ENCODE results near the gene UBE2H. TPM values are rescaled to one million over a fixed set of nuclear protein-coding genes. Genes with fewer than 3 reads are reported as not detected.
A peak's percentile ranks its signal among the peaks of the same experiment; 100 is the strongest.
"Not testable (repeated sequence)": the region's sequence is repeated elsewhere in the genome, so short reads cannot be mapped to it uniquely, and the experiment has no call there.

Gene UBE2H
- total and polyA plus RNA-seq, 5 experiments from 2014 or later = 36.4 to 61.4 (median 46.7) TPM

DNA sequence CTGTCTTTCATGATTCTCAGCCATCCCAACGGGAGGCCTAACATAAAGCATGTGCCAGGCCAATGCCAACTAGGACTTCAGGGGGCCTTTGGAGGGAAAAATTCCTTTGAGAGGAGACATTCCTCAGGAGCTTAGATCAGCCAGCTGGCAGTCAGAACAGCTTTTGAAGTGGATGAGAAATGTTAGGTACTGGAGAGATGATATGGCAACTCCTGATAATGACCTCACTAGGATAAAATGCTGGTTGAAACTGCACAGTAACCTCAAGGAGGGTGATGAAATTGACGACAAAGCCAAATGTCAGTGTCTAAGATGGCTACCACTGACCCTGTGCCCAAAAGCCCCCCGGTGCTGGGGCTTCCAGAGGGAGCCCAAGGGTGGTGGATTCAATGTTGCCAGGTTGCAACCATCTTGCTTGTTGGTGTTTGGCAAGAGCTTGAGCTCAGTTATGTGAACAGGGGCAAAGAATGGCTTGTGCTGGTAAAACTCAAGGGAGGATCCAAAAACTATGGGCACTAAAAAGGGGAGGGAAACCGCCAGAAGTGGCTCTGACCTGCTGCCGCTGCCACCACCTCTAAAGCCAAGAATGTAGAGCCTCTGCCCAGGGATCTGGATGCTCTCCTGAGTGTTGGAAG is 121.2 kb downstream of the UBE2H start:
- peak overlapping the region in 3 of 10 donors; percentile 18 to 63 (median 23) for H3K27ac Mint-ChIP-seq
- DNase-seq (no peak), ATAC-seq (no peak)
- POLR2A ChIA-PET = no interaction called here
- H3K4me3 Mint-ChIP-seq = no peak overlapping the region
- peaks cover 9 to 17% (median 11%) of the 10 kb centered on the region in 4 donors for H3K4me1 Mint-ChIP-seq
- H3K36me3 Mint-ChIP-seq = peaks cover 0 to 34% (median 2%) of the 10 kb centered on the region in 3 donors
- no peaks in the 10 kb centered on the region for H3K9me3 Mint-ChIP-seq
- no peaks in the 10 kb centered on the region for H3K27me3 Mint-ChIP-seq

- H3K27me3 Mint-ChIP-seq = no peaks in the 10 kb centered on the region
- peaks cover 0 to 30% (median 2%) of the 10 kb centered on the region in 3 donors for H3K36me3 Mint-ChIP-seq
- no peaks in the 10 kb centered on the region for H3K9me3 Mint-ChIP-seq
- H3K4me3 Mint-ChIP-seq = no peak overlapping the region
- peak overlapping the region in 5 of 10 donors; percentile 8 to 74 (median 30) for H3K27ac Mint-ChIP-seq
- H3K4me1 Mint-ChIP-seq = peaks cover 9 to 17% (median 11%) of the 10 kb centered on the region in 4 donors
- ATAC-seq (no peak), DNase-seq (no peak)
- POLR2A ChIA-PET = no interaction called here
Measured at GRCh38 chr7:129830949-129831348, 121.8 kb downstream of the UBE2H start.

GRCh38 chr7:129829737-129830631 is 122.8 kb downstream of the UBE2H start:
- ATAC-seq (peak in 1 of 2 donors; percentile 42), DNase-seq (peak; percentile 24 to 76 (median 48))
- POLR2A ChIA-PET = no interaction called here
- H3K9me3 Mint-ChIP-seq = no peaks in the 10 kb centered on the region
- H3K27ac Mint-ChIP-seq = peak overlapping the region in 8 of 10 donors; percentile 18 to 79 (median 40)
- H3K4me3 Mint-ChIP-seq = peak overlapping the region in 7 of 10 donors; percentile 30 to 67 (median 59)
- peaks cover 0 to 24% (median 2%) of the 10 kb centered on the region in 3 donors for H3K36me3 Mint-ChIP-seq
- H3K27me3 Mint-ChIP-seq = no peaks in the 10 kb centered on the region
- peaks cover 13 to 22% (median 17%) of the 10 kb centered on the region in 4 donors for H3K4me1 Mint-ChIP-seq

DNA sequence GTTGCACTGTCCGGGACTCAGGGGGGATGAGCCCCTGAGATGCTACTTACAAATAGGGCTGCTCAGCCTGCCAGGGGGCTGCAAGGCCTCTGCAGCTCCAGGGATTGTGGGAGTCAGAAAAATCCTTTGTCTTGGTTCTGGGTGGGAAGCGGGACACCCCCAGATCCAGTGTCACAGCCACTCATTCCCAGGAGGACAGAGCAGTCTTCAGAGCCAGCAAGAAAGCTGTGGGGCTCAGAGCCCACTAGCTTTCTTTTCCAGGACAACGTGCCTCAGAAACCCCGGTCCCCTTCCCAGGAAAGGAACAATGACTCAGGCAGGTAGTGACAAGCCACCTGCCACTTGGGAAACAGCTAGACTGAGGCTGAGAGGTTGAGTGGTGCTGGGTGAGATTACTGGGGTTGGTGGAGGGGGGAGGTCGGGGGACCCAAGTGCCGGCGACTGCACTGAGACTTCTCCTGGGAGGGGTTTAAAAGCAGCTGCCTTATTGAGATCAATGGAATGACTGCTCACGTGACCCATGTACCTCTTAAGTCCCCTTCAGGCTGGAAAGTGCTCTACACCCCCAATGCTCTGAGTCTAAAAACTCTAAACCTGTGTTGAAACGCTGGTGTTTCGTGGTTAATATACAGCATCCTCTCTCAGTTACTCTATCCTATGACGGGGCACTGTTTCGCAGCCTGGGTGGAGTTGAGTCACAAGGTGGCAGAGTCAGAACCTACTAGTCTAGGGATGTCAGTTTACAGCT is 123.6 kb downstream of the UBE2H start:
- Mint-ChIP-seq H3K4me1 (peaks cover 16 to 25% (median 23%) of the 10 kb centered on the region in 4 donors), H3K9me3 (no peaks in the 10 kb centered on the region), H3K27ac (peak overlapping the region in 3 of 10 donors; percentile 27 to 46 (median 39)), H3K36me3 (peaks cover 0 to 17% (median 0%) of the 10 kb centered on the region in 3 donors), H3K27me3 (no peaks in the 10 kb centered on the region), H3K4me3 (peak overlapping the region in 3 of 10 donors; percentile 4 to 38 (median 32))
- DNase-seq (peak in 1 of 10 donors; percentile 4), ATAC-seq (peak in 1 of 2 donors; percentile 28)
- POLR2A ChIA-PET = interaction anchor here (0.7 kb wide), 1 partner anchor 8 kb away, joined by 4 read pairs; no protein-coding TSS in a partner anchor

DNA sequence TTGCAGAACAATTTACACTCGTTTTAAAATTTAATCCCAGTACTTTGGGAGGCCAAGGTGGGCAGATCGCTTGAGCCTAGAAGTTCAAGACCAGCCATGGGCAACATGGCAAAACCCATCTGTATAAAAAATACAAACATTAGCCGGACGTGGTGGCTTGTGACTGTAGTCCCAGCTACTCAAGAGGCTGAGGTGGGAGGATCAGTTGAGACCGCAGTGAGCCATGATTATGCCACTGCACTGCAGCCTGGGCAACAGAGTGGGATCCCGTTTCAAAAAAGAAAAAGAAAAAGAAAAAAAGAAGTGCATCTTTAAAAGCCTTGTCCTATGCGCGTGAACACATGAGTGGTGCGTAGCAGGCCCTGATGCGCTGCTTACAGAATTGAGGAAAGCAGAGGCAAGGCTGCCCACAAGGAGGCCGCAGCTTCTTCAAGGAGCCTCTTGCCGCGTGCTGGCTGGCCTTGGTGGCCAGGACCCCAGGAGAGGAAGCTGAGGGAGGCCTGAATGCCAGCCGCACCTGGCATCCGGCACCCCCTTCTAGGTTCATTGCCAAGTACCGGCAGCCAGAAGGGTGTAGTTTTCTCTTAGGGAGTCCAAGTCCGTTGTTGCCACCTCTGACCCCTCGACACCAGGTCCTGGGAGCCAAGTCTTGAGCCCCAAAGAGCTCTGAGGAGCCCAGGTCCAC is 124.5 kb downstream of the UBE2H start:
- peak overlapping the region in 2 of 10 donors; percentile 19 to 64 for H3K27ac Mint-ChIP-seq
- H3K9me3 Mint-ChIP-seq = no peaks in the 10 kb centered on the region
- POLR2A ChIA-PET = interaction anchor here (0.7 kb wide), 1 partner anchor 9 kb away, joined by 4 read pairs; no protein-coding TSS in a partner anchor
- peaks cover 0 to 7% (median 0%) of the 10 kb centered on the region in 3 donors for H3K36me3 Mint-ChIP-seq
- ATAC-seq = no peak
- no peaks in the 10 kb centered on the region for H3K27me3 Mint-ChIP-seq
- peaks cover 16 to 25% (median 23%) of the 10 kb centered on the region in 4 donors for H3K4me1 Mint-ChIP-seq
- H3K4me3 Mint-ChIP-seq = no peak overlapping the region
- DNase-seq = no peak

DNA sequence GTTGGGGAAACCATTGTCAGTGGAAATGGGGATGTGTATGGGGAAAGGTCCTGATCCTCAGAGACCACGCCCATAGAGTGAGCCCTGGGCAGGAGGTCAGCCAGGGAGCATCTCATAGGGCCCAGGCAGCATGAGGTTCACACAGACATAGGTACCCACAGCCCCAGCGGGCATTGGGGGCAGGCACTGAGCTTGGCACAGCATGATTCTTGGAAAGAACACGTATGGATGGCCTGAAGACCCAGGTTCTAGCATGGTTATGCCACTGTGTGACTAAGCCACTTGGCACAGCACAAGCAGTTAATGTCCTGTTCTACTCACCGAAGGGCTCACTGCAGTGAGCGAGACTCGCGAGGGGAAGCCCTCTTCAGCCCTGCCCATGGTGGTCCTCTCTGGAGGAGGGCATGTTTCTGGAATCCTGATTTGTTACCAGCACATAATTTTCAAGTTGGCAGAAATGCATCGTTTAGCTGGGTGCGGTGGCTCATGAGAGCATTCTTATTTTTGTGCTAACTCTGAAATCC is 125.2 kb downstream of the UBE2H start:
- peak overlapping the region in 4 of 10 donors; percentile 36 to 57 (median 52) for H3K4me3 Mint-ChIP-seq
- no peaks in the 10 kb centered on the region for H3K27me3 Mint-ChIP-seq
- peaks cover 0 to 6% (median 0%) of the 10 kb centered on the region in 3 donors for H3K36me3 Mint-ChIP-seq
- peak overlapping the region in 1 of 10 donors; percentile 64 for H3K27ac Mint-ChIP-seq
- no peak for DNase-seq
- H3K9me3 Mint-ChIP-seq = no peaks in the 10 kb centered on the region
- peaks cover 16 to 25% (median 23%) of the 10 kb centered on the region in 4 donors for H3K4me1 Mint-ChIP-seq
- no peak for ATAC-seq
- POLR2A ChIA-PET = no interaction called here

DNA sequence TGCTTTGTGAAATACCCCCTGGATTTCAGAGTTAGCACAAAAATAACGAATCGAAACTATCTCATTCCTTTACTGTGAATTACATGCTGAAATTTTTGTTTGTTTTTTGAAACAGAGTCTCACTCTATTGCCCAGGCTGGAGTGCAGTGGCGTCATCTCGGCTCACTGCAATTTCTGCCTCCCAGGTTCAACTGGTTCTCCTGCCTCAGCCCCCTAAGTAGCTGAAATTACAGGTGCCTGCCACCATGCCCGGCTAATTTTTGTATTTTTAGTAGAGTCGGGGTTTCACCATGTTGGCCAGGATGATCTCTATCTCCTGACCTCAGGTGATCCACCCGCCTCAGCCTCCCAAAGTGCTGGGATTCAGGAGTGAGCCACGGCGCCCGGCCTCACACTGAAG is 125.9 kb downstream of the UBE2H start:
- not testable (repeated sequence) for DNase-seq, ATAC-seq, H3K27me3 Mint-ChIP-seq, H3K9me3 Mint-ChIP-seq, H3K36me3 Mint-ChIP-seq
- Mint-ChIP-seq H3K4me1 (peaks cover 14 to 25% (median 23%) of the 10 kb centered on the region in 4 donors), H3K27ac (peak overlapping the region in 1 of 10 donors; percentile 64), H3K4me3 (peak overlapping the region in 8 of 10 donors; percentile 19 to 92 (median 40))
- POLR2A ChIA-PET = interaction anchor here (0.7 kb wide), 1 partner anchor 17 kb away, joined by 3 read pairs; no protein-coding TSS in a partner anchor

DNA sequence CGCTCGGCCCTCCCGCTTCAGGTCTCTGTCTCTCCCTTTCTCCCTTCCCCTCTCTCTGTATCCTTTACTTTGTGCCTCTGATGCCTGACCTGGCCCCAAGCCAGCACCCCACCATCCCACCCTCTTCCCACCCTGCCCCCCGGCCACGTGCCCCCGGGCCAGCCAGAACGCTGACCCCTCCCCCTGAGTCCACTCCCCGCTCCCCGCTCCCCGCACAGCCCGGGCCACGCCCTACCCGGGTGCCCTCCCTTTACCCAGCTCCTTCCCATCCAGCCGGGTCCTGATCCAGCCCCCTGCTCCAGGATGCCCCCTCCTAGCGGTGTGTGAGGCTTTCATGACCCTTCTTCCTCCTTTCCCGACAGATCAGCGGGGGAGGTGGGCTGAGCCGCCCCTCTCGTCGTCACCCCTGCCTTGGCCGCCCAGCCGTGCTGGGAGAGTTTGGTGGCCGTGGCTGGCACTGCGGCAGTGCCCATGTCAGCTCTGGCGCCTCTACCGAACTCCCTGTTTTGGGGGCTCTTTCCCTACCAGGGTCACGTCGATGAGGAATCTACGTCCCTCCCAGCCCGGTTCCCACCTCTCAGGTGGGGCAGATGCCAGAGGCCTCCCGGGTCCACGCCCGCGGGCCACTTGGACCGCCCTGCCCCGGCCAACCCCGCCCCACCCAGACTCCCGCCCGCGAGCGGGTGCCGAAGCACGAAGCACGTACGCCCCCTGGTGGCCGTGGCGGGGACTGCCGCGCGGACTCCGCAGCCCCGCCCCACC is 127.4 kb downstream of the UBE2H start:
- Mint-ChIP-seq H3K4me1 (peaks cover 14 to 23% (median 21%) of the 10 kb centered on the region in 4 donors), H3K27me3 (no peaks in the 10 kb centered on the region), H3K27ac (peak overlapping the region in 5 of 10 donors; percentile 37 to 86 (median 70)), H3K36me3 (peaks cover 0 to 2% (median 0%) of the 10 kb centered on the region in 3 donors), H3K9me3 (no peaks in the 10 kb centered on the region), H3K4me3 (peak overlapping the region; percentile 80 to 95 (median 88))
- DNase-seq = peak; percentile 71 to 94 (median 86)
- peak; percentile 82 to 84 for ATAC-seq
- POLR2A ChIA-PET = interaction anchor here (1.3 to 1.5 kb wide), 3 partner anchors 126 to 213 kb away, joined by 4 to 6 read pairs (median 4); no protein-coding TSS in a partner anchor

GRCh38 chr7:129824291-129825208 is 128.2 kb downstream of the UBE2H start:
- POLR2A ChIA-PET = interaction anchor here (0.6 to 1.5 kb wide), 3 partner anchors 96 to 212 kb away, joined by 3 to 4 read pairs (median 4); no protein-coding TSS in a partner anchor
- Mint-ChIP-seq H3K36me3 (peaks cover 0 to 2% (median 0%) of the 10 kb centered on the region in 3 donors), H3K4me1 (peaks cover 7 to 15% (median 12%) of the 10 kb centered on the region in 4 donors), H3K27me3 (no peaks in the 10 kb centered on the region), H3K27ac (peak overlapping the region in 4 of 10 donors; percentile 32 to 85 (median 51)), H3K4me3 (peak overlapping the region; percentile 80 to 95 (median 88)), H3K9me3 (no peaks in the 10 kb centered on the region)
- peak; percentile 17 to 18 for ATAC-seq
- peak in 3 of 10 donors; percentile 24 to 31 (median 27) for DNase-seq

GRCh38 chr7:129823143-129823542 is 129.6 kb downstream of the UBE2H start:
- POLR2A ChIA-PET, H3K9me3 Mint-ChIP-seq, H3K36me3 Mint-ChIP-seq, H3K4me3 Mint-ChIP-seq, ATAC-seq, H3K27me3 Mint-ChIP-seq, DNase-seq, H3K27ac Mint-ChIP-seq: not testable (repeated sequence)
- H3K4me1 Mint-ChIP-seq = peaks cover 7 to 13% (median 10%) of the 10 kb centered on the region in 4 donors
